GM12891 (cell line): ENCODE data around the gene ZFHX2.

Experiments
- PAX5 ChIP-seq: IDR thresholded peaks from 2 replicates; pipeline ENCODE4 v1.6.1; 2011; ENCODE audit warnings: low read length, moderate library complexity, mild to moderate bottlenecking; ENCODE audit not compliant: insufficient read depth, severe bottlenecking
- POLR2A ChIP-seq: IDR thresholded peaks from 2 replicates; pipeline ENCODE4 v1.6.1; 2011; ENCODE audit warnings: low read depth, low read length, control low read depth
- POLR2AphosphoS5 ChIP-seq: IDR thresholded peaks from 2 replicates; pipeline ENCODE4 v1.6.1; 2011; ENCODE audit warnings: low read depth, low read length, control low read depth
- SPI1 ChIP-seq: IDR thresholded peaks from 2 replicates; pipeline ENCODE4 v1.6.1; 2011; ENCODE audit warnings: low read depth, low read length, control low read depth
- TAF1 ChIP-seq: IDR thresholded peaks from 2 replicates; pipeline ENCODE4 v1.6.1; 2011; ENCODE audit warnings: low read depth, low read length, control low read depth

GRCh38 chr14:23559926-23560520 is 8.5 kb upstream of the ZFHX2 start:
- no peak for TF ChIP-seq POLR2A
- TF ChIP-seq PAX5 = no peak
- no peak for TF ChIP-seq SPI1
- TF ChIP-seq TAF1 = no peak
- TF ChIP-seq POLR2AphosphoS5 = no peak
